ENCODE measurements around the gene SLC2A13.

Gene SLC2A13

DNA sequence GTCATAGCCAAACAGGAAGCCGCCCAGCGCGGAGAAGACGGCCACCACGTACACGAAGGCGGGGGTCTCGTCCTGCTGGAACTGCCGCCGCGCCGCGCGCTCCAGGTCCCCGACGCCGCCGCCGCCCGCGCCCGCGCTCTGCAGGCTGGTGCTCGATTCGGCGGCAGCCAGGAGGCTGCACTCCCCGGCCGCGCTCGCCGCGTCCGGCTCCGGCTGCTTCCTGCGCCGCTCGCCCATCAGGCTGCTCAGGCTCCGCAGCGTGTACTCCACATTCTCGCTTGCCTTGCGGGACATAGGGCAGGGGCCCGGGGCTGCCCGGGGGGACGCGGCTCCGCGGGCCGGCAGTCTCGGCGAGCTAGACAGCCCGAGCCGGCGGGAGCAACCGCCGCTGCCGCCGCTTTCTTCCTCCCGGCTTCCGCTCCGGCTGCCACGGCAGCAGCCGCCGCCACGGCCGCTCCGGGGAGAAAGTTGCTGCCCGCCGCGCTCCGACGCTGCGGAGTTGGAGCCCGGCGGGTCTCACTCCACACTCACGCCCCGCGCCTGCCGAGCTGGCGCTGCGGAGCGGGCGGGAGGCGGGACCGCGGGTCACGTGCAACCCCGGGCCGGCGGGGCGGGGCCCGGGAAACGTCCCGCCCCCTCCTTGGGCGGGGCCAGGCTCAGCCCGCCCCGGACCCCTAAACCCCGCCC, at the start of gene SLC2A13:
SLC2A13 (minus strand) TSS at position 567 of the 687 bp plus-strand sequence; CDS start at position 294, 273 bp downstream.
- FAIRE-seq, result no peak

DNA sequence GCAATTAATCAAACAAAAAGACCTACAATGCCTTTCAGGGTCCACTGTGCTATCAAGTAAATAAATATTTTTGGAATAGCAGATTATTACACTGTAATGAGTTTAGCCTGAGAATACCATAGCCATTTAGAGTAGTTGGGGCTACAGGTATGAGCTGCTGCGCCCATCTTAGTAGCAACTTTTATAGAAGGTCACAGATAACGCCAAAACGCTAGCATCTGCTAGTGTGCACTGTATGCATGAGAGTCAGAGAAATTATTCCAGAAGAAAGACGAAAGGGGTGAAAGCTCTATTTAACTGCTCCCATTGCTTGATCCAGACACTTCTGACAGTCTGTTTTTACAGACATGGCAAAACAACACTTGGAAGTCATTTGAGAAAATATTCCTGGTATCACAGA, 48.5 kb upstream of the SLC2A13 start:
- FAIRE-seq, result no peak

DNA sequence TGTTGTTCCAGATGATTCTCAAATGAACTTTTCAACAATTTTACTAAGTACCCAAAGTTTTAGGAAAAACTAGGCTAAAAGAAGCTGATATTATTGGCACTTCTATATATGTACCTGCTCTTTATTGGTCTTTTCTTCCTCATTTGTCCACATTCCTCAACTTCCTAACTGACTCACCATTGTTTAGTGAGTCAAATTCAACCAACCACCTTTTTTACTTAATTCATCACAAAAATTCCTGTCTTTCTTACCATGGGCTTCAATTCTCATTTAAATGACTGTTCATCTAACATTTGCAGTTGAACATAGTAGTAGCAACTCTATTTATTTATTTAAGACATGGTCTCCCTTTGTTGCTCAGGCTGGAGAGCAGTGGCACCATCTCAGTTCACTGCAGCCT, 47.6 kb upstream of the SLC2A13 start:
- no peak for FAIRE-seq

DNA sequence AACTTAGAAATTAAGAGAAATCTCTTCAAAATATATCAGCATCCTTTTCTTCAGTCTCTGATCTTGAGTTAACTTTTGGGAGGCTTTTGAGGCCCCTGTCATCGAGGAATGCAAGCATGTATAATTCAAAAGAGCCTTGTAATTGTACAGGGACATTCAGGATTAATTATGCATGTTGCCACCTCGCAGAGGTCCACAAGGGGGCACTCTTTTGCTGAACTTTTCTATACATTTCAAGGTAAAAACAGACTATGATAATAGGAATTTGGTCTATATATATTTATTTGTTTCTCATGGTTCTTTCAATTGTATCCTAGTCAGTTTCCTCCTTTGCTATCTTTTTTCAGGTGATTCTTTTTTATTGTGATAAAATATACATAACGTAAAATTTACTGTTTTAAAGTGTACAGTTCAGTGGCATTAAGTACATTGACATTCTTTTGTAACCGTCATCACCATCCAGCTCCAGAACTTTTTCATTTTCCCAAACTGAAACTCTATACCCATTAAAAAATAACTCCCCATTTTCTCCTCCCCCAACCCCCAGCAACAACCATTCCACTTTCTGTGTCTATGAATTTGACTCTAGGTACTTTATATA, 47.0 kb upstream of the SLC2A13 start:
- FAIRE-seq, result peak; percentile 75

DNA sequence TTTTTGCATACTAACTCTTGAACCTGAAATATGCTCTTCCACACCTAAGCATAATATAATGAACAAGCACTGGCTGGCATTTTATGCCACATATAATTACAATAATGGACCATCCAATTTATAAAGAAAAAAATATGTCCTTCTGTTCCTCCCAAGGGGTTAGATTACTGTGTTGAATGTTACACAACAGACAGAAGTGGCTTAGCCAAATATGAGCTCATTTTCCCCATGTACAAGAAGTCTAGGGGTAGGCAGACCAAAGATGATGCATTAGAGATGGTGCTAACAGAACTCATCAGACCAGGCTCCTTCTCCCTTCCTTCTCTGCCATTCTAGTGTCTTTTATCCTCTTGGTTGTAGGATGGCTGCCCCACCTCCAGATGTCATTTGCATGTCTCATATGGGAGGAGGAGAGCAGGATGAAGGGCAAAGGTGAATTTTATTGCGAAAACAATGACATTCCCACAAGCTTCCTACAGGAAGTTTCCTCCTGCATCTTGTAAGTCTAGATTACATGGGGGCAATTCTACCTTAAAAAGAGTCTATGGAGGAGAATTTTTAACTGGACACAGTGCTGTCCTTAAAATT, 43.9 kb upstream of the SLC2A13 start:
- FAIRE-seq, result no peak

DNA sequence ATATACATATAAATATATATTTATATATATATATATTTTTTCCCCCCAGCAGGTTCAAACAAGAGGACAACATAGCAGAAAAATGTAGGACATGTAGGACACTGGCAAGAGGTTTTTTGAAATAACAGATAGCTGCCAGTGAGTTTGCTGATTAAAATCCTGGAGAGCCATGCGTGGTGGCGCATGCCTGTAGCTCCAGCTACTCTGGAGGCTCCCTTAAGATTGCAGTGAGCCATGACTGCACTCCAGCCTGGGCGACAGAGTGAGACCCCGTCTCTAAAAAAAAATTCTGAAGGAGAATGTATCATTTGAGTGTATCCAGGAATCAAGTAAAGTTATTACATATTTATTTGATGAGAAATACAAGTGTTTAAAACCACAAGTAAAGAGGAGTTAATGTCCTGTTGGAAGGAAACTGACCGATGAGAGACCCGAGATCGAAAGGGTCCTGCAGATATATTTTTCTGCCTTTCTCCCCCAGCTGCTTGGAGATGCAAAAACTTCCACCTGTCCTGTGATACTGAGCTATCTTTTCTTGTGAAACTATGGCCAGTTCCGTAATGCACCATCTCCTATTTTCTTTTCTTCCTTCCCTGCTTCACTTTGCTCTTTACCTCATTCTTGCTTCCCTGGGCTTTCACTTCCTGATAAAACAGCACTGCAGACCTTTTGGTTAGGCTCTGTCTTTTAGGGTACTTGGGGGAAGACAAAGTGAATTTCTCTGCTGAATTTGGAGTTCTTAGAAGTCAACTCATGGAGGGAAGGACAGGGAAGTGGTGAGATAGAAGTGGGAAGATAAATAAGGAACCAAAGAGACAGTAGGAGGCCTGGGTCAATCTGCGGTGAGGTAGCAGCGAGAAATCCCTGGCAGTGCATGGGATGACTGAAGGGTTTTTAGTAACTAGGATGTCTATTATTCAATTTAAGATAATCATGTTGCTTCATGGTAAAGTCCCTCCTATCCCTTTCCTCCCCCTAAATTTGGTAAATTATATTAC, 41.2 kb upstream of the SLC2A13 start:
- no peak for FAIRE-seq

DNA sequence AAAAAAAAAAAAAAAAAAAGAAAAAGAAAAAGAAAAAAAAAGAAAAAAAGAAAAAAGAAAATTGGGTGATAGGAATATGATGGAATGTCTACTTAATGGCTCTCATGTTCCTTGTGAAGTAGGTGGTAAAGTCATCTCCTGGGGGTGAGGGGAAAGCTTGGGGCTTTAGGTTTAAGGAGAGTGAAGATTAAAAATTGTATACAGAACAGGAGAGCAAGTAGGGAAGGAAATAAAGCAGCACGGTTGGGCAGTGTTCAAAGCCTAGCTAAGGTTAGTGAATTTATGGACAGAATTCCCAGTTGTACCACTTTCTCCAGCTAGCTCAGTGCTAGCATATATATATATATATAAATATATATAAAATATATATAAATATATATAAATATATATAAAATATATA, 40.0 kb upstream of the SLC2A13 start:
- FAIRE-seq, result no peak

DNA sequence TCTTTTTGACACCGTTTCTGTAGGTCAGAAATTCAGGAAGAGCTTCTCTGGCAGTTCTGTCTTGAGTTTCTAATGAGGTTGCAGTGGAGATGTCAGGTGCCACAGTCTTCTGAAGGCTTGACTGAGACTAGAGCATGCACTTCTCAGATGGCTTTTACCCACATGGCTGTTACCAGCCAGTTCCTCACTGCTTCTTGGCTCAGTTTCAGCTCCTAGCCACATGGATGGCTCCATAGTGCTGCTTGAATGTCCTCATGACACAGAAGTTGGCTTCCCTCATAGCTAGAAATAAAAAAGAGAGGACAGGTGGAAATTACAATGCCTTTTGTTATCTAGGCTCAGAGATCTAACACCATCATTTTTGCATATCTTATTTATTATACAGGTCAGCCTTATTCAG, 38.1 kb upstream of the SLC2A13 start:
- FAIRE-seq, result no peak

DNA sequence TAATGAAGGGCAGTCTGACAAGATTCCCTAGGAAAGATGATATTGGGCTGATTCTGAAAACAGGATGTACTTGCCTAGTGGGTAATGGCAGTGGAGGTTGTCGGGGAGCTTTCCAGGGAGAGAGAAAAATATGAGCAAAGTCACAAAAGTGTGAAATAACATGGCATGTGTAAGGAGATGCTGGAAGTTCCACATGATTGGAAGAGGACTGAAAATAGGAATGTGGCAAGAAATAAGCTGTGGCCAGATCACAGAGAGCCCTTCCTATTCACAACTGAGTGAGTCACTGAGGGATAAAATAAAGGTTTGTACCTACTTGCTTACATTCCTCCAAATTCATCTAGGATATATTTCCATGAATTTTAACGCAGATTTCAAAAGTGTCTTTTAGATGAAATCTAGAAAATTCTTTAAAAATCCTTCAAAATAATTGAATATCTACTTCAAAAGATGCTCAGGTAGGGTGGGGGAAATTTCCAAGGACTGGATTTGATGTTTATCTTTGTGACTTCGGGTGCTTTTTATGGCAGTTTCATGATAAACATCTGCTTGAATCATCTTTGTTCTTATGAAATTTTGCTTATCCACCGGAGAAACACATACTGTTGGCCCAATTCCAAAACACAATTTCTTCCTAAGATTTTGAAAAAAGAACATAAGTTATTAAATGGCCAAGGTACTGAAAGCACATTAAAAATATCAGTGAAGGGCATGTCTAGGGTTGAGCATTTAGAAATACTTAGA, 36.3 kb upstream of the SLC2A13 start:
- no peak for FAIRE-seq

DNA sequence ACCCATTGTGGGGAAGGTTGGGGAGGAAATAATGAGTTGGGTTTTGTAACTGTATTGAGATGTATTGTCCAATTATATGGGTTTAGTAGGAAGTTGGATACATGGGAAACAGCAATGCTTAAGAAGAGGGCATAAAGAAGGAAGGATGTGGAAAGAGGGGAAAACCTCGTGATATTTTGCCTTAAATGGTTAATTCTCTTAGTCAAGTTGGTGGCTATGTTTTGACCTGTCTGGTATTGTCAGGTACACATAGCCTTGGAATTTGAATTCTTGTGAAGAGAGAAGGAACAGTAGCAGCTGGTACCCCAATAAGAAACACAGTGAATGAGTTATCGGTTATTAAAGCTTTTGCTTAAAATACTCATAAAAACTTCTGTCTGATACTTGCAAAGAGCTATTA, 32.6 kb upstream of the SLC2A13 start:
- no peak for FAIRE-seq

DNA sequence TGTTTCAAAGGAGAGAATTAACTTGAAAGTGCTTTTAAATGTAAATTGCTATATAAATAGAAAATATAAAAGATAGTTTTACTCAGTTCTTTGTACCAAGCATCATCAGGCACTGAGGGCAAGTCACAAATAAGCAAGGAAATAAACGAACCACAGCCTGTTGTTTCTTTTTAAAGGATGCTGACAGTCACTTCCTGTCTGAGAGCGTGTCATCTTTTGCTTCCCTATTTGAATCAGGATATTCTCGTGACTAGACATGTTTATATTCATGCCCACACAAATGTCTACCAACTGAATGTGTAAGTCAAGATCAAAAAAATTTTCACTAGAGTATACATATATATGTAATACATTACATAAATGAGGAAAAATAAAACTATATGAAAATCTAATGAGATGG, 31.4 kb upstream of the SLC2A13 start:
- no peak for FAIRE-seq

DNA sequence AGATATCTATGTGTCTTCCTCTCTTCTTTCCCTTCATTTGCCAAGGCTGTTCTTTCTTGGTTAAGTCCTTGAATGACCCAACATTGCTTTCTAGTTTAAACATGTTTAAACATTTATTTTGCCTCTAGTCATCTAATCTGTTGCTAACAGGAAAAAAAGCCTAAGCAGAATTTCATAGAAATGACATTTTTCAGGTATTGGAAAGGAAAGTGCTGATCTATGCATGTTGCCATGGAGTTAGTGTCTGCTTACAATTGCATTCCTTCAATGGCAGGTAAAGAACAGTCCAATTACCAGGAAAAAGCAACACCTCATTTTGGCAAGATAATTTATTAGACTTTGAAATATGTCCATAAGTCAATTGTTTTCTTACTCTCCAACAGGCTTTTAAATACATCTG, 21.5 kb upstream of the SLC2A13 start:
- no peak for FAIRE-seq

DNA sequence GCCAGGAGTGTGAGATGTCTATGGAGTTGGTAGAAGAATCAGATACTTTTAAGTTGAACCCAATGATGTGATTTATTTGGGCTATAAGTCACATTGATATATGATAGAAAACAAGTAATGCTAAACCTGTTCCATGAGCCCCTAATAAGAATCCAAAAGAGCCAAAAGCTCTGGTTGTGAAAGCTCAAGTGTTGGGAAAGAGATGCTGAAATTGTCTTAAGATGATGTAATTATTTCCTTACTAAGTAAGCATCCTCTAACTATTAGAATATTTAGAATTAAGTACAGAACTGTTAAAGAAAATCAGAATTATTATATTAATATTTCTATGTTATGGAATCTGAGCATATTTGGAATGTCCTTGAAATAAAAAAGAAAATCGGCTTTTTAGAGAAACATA, 17.6 kb upstream of the SLC2A13 start:
- no peak for FAIRE-seq

DNA sequence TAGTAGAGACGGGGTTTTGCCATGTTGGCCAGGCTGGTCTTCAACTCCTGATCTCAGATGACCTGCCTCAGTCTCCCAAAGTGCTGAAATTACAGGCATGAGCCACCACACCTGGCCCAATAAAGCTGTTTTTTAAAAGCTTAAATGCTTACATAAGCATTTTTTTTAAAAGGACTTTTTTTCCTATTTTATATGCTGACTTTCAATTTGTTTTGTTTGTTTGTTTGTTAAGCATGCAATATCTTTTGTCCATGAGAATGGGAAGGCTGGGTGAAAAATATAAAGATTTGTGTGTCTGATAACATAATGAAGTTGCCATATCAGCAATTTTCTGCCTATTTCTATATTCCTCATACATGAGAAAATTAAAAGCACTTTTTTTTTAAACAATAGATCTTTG, 17.0 kb upstream of the SLC2A13 start:
- no peak for FAIRE-seq

DNA sequence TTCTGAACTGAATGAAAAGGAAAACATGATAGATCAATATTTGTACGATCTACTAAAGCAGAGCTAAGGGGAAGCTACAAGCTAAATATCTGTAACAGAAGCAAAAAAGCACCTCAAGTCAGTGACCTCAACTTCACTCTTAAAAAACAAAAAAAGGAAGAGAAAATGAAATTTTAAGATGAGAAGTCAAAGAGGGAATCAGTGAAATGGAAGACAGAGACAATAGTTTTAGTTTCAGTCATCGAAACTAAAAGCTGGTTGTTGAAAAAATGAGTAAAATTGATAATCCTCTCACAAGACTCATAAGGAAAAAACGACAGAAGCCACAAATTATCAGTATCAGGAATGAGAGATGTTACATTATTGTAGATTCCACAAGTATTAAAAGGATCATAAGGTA, 11.9 kb upstream of the SLC2A13 start:
- FAIRE-seq, result no peak

DNA sequence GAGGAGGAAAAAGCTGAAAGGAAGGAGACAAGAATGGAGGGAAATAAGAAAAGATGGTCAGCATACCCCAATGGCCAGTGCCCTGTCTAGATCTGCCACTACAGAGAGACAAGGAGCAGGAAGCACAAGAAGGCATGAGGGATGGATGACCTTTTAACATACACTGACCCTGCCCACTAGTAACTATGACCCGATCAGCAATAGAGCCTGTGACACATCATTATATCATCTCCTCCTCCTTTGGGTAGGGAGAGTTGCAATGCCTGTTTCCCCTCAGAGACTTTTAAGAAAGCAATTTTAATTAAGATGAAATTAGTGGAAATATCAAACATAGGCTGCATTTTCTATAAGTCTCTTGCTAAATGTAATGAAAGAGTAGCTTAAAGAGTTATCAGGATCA, 4.7 kb upstream of the SLC2A13 start:
- FAIRE-seq, result no peak

DNA sequence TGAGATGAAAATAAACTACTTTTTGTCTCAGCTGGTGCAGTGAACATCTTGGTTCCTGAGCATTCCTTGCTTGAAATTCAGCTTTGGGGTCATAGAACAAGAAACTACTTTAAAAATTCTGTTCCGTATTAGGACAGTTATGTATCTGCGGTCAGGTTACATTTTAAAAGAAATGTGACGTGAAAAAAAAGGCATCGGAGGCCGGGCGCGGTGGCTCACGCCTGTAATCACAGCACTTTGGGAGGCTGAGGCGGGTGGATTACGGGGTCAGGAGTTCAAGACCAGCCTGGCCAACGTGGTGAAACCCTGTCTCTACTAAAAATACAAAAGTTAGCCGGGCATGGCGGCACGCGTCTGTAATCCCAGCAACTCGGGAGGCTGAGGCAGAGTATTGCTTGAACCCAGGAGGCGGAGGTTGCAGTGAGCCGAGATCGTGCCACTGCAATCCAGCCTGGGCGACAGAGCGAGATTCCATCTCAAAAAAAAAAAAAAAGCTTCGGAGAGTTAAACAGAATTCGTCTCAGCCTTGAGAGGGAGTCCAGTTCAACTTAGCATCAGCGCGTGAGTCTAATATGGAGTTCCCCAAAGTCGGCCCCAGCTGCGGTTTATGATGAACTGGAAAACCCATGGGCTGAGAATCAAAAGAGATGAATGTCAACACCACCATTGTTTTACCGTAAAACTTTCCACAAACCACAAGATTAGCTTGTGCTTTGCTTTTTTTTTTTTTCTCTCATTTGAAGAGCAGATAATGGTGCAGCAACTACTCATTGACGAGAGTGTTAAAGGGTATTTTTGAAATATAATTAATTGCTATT, 2.1 kb upstream of the SLC2A13 start:
- no peak for FAIRE-seq

DNA sequence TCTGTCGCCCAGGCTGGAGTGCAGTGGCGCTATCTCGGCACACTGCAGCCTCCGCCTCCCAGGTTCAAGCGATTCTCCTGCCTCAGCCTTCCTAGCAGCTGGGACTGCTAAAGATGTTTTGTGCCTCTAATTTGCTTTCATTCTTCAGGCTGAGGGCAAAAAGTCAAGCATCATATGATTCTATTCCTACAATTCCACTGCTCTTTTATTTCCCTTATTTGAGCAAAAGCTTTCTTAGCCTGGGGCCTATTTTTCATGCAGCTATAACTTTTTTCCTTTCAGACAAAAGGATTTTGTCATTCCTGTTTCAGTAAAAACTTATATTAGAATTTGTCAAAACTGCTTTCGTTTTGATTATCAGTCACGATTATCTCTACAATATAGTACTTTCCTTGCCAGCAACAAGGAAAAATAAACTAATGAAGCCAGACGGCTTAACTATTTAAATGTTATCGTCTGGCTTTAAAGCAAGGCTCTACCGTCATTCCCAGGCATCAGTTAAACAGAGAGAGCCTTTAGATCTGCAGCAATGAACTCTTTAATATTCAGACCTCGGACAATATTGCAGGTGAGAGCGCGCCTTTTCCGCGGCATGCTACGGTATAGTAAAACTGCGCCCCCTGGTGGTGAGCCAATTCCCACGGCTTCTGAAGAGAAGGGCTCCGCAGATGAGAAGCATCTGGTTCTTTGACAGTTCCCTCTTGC, 1.4 kb upstream of the SLC2A13 start:
- no peak for FAIRE-seq

DNA sequence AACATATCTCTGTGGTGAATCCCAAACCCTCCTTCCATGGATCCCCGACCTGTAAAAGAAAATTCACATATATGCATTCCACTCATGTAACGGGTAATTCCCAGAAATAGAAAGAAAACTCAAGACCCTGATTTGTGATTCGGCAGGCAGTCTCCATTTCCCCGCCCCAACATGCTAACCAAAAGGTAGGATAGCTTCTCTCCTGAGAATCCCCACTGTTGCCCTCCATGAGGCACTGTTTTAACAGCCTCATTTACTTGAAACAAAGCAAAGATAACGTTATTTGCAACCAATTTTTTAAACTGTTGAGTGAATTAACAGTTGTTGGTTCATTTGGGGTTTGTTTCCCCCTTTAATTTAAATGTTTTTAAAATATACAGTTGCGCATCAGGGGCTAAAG, 774 bp upstream of the SLC2A13 start:
- no peak for FAIRE-seq

DNA sequence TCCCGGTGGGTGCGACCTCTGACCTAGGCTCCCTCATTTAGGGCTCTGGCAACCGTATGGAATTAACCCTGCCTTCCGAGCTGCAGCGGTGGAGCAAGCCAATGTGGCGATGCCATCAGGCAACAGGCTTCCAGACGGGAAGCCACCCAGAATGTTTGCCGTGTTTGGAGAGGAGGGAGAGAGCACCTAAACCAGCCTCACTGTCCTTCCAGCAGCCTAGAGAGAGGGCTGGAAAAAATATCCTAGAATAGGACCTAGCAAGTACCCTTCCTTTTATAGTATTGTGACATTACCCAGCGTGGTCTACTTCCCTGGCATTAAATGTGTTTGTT, 287 bp upstream of the SLC2A13 start:
- no peak for FAIRE-seq

DNA sequence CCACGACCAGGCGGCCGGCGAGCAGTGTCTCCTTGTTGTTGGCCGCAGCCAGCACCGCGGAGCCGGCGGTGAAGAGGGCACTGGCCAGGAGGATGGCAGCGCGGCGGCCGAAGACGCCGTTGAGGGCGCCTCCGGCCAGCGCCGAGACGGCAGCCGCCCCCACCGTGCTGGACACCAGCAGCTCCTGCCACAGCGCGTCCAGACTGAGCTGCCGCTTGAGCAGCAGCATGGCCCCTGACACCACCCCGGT, 691 bp downstream of the SLC2A13 start:
- no peak for FAIRE-seq

Data from endometrium (tissue), 2 donors.